Measurements from ENCODE around the gene PRADC1.

DNA sequence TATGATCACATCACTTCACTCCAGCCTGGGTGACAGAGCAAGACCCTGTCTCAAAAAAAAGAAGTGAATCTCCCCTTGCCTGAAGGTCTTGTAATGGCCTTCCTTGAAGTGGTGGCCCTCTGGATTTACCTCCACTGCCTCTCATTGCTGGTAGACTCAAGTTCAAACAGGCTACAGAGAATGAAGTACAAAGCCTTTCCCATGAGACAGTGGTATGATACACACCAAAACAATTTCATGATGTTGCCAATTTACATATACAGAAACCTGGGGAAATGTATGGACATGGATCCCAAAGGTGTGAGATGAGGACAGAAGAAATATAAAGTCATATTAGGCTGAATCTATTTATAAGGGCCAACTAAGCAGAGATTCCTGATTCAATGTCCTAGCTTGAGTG lies 35.5 kb downstream of the PRADC1 start:
- no peak for TF ChIP-seq CTCF (IDR thresholded peaks at IDR 0.05)
- TF ChIP-seq POLR2A (IDR thresholded peaks at IDR 0.05): no peak

All from thyroid gland (tissue), 4 donors.